Embryonic facial prominence (tissue), 1 donor: ENCODE results near the gene TGIF2.
A peak's percentile ranks its signal among the peaks of the same experiment; 100 is the strongest.

Source experiments
- DNase-seq: peaks from one replicate; pipeline ENCODE4 v3.0.0-alpha.2; 2016; ENCODE audit errors: extremely low spot score

TGIF2 gene

GRCh38 chr20:36573103-36573797, at the start of gene TGIF2:
TSS of gene TGIF2 (plus strand) at chr20:36573597. CDS start at chr20:36578775, 5,178 bp downstream.
- DNase-seq: peak; percentile 83

- no peak for DNase-seq
Measured at GRCh38 chr20:36525620-36526365, 47.6 kb upstream of the TGIF2 start.

GRCh38 chr20:36526521-36527011, 46.8 kb upstream of the TGIF2 start:
- no peak for DNase-seq

- DNase-seq: no peak
Measured at GRCh38 chr20:36527331-36528125, 45.9 kb upstream of the TGIF2 start.

GRCh38 chr20:36528176-36528874, 45.1 kb upstream of the TGIF2 start:
- DNase-seq: no peak

GRCh38 chr20:36528875-36529417, 44.5 kb upstream of the TGIF2 start:
- no peak for DNase-seq

- DNase-seq: no peak
Measured at GRCh38 chr20:36532388-36532787, 41.0 kb upstream of the TGIF2 start.

- no peak for DNase-seq
Measured at GRCh38 chr20:36532822-36533221, 40.6 kb upstream of the TGIF2 start.

GRCh38 chr20:36538026-36538722, 35.2 kb upstream of the TGIF2 start:
- DNase-seq: no peak

- DNase-seq: no peak
Measured at GRCh38 chr20:36540551-36541211, 32.7 kb upstream of the TGIF2 start.

GRCh38 chr20:36541227-36541767, 32.1 kb upstream of the TGIF2 start, which contains the start of gene MYL9:
TSS of gene MYL9 (plus strand) at chr20:36541519. CDS start at chr20:36544885, 3,366 bp downstream.
- no peak for DNase-seq

GRCh38 chr20:36541768-36542488, 31.5 kb upstream of the TGIF2 start:
- no peak for DNase-seq

GRCh38 chr20:36542516-36543183, 30.7 kb upstream of the TGIF2 start:
- no peak for DNase-seq

GRCh38 chr20:36543184-36544133, 29.9 kb upstream of the TGIF2 start:
- no peak for DNase-seq

GRCh38 chr20:36544134-36545018, 29.0 kb upstream of the TGIF2 start:
- no peak for DNase-seq

GRCh38 chr20:36546111-36546736, 27.2 kb upstream of the TGIF2 start:
- no peak for DNase-seq
